HEK293T (cell line): ENCODE data around the gene PITRM1.

ENCODE experiments used
- CTCF ChIA-PET: fragments of 350-600 bp; formaldehyde crosslinking; extraction: SDS; loops from one replicate; lab custom pipeline; 2021; ENCODE audit warnings: antibody characterized with exemption, inconsistent platforms; lab: Yijun Ruan, JAX
- POLR2A ChIA-PET: fragments of 350-600 bp; formaldehyde crosslinking; extraction: SDS; loops from one replicate; lab custom pipeline; 2020; ENCODE audit warnings: antibody characterized with exemption, inconsistent platforms; lab: Yijun Ruan, JAX
- DNase-seq: peaks from one replicate; pipeline ENCODE4 v3.0.0; 2012; ENCODE audit warnings: mixed read lengths; ENCODE audit errors: extremely low spot score
- ARNT ChIP-seq: fragments of 450-650 bp; IDR thresholded peaks from 2 replicates; pipeline ENCODE4 v1.6.1; 2017; ENCODE audit warnings: mild to moderate bottlenecking
- BHLHE40 ChIP-seq: fragments of 450-650 bp; IDR thresholded peaks from 2 replicates; pipeline ENCODE4 v1.6.1; 2016; ENCODE audit warnings: mild to moderate bottlenecking, moderate library complexity, borderline replicate concordance
- CTBP1 ChIP-seq: fragments of 450-650 bp; IDR thresholded peaks from 2 replicates; pipeline ENCODE4 v1.6.1; 2016; ENCODE audit warnings: borderline replicate concordance
- ELF4 ChIP-seq: fragments of 450-650 bp; IDR thresholded peaks from 2 replicates; pipeline ENCODE4 v1.6.1; 2017; ENCODE audit warnings: antibody characterized with exemption
- FOXK2 ChIP-seq: fragments of 450-650 bp; IDR thresholded peaks from 2 replicates; pipeline ENCODE4 v1.6.1; 2016; ENCODE audit warnings: mild to moderate bottlenecking
- FOXM1 ChIP-seq: fragments of 450-650 bp; IDR thresholded peaks from 2 replicates; pipeline ENCODE4 v1.6.1; 2017; ENCODE audit warnings: mild to moderate bottlenecking, borderline replicate concordance
- HDGF ChIP-seq: fragments of 450-650 bp; IDR thresholded peaks from 2 replicates; pipeline ENCODE4 v1.6.1; 2017; ENCODE audit warnings: antibody characterized with exemption, borderline replicate concordance
- L3MBTL2 ChIP-seq: fragments of 450-650 bp; conservative IDR thresholded peaks from 2 replicates; pipeline ENCODE4 v1.6.1; 2016; ENCODE audit warnings: mild to moderate bottlenecking
- LEF1 ChIP-seq: fragments of 450-650 bp; IDR thresholded peaks from 2 replicates; pipeline ENCODE4 v1.6.1; 2017; ENCODE audit warnings: mild to moderate bottlenecking, borderline replicate concordance
- NFRKB ChIP-seq: fragments of 450-650 bp; IDR thresholded peaks from 2 replicates; pipeline ENCODE4 v1.6.1; 2016; ENCODE audit warnings: mild to moderate bottlenecking, moderate library complexity
- PKNOX1 ChIP-seq: fragments of 450-650 bp; IDR thresholded peaks from 2 replicates; pipeline ENCODE4 v1.6.1; 2016
- SP1 ChIP-seq: fragments of 450-650 bp; IDR thresholded peaks from 2 replicates; pipeline ENCODE4 v1.6.1; 2017
- SUZ12 ChIP-seq: fragments of 450-650 bp; IDR thresholded peaks from 2 replicates; pipeline ENCODE4 v1.6.1; 2016; ENCODE audit warnings: mild to moderate bottlenecking
- TARDBP ChIP-seq: fragments of 450-650 bp; IDR thresholded peaks from 2 replicates; pipeline ENCODE4 v1.6.1; 2016
- ZNF384 ChIP-seq: fragments of 450-650 bp; IDR thresholded peaks from 2 replicates; pipeline ENCODE4 v1.6.1; 2016

PITRM1 gene

GRCh38 chr10:3199488-3199887 is 26.9 kb upstream of the PITRM1 start:
- CTCF ChIA-PET: no interaction called here
- TF ChIP-seq BHLHE40 (no peak), ELF4 (no peak), NFRKB (no peak), L3MBTL2 (no peak), CTBP1 (no peak), SP1 (no peak), SUZ12 (no peak), FOXM1 (no peak), HDGF (no peak), TARDBP (no peak), ARNT (no peak)
- DNase-seq: no peak
- POLR2A ChIA-PET: no interaction called here

GRCh38 chr10:3198900-3199299 is 26.3 kb upstream of the PITRM1 start:
- ChIA-PET CTCF (interaction anchor here (2.9 kb wide), 1 partner anchor 24 kb away, joined by 16 read pairs; no protein-coding TSS in a partner anchor), POLR2A (no interaction called here)
- DNase-seq: no peak
- no peak for TF ChIP-seq ARNT
- TF ChIP-seq SUZ12: no peak
- no peak for TF ChIP-seq L3MBTL2
- TF ChIP-seq CTBP1: no peak
- no peak for TF ChIP-seq SP1
- TF ChIP-seq TARDBP: no peak
- no peak for TF ChIP-seq BHLHE40

DNA sequence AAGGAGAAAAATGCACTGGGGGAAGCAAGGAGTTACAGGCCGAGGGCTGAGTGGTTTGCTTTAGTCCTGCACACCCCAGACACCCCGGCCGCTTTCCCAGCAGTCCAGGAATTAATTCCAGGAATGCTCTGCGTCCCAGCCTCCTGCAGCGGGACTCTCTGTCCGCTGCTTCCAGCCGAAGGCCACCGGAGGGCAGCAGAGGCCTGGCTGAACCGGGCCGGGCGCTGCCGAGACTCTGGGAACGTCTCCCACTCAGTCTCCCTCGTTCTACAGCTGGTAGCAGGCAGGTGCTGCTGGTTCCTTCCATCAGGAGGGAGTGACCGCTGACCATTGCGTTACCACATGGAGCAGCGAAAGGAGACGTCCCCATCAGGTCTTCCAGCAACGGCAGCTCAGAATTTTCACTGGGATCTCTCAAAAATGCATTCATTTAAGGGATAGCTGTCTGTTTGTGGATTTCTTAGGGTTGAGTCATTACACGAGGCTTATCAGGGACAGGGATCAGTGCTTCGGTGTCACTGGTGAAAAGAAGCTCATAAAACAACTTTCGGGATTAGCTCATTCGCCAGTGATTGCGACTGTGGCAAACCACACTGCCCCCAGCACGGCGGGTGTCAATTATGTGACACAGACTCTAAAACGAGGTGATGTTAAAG is 24.9 kb upstream of the PITRM1 start:
- TF ChIP-seq L3MBTL2 (peak; percentile 53; the same call in 1 of the 2 replicates), PKNOX1 (peak; percentile 36; the same call in 1 of the 2 replicates), BHLHE40 (no peak)

DNA sequence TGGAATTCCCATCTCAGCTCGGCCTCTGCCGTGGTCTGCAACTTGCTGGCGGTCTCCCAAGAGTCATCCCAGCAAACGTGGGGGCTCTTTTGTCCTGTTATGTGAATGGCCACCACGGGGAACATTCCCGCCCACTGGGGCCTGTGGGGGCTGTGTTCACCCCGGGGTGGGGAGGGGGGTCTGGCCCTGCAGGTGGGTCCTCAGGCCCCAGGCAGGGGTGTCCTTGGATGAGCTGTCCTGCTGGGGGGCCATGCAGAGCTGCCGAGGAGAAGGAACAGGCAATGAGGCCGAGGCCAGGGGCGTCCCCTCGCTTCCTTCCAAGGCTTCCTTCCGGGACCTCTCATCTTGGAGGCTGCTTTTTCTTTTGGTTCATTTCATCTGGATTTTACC is 24.4 kb upstream of the PITRM1 start:
- TF ChIP-seq ELF4 (no peak), CTBP1 (no peak), FOXK2 (no peak), SUZ12 (no peak)
- POLR2A ChIA-PET: interaction anchor here (3.6 kb wide), 1 partner anchor 588 kb away, joined by 18 read pairs; the partner anchor contains the start of gene KLF6

More for the DNA sequence above, 24.9 kb upstream of the PITRM1 start:
- CTCF ChIA-PET: interaction anchor here (0.5 to 2.9 kb wide), 10 partner anchors 9 to 1618 kb away, joined by 3 to 16 read pairs (median 4); no protein-coding TSS in a partner anchor
- POLR2A ChIA-PET: interaction anchor here (0.6 to 3.6 kb wide), 6 partner anchors 25 to 587 kb away, joined by 3 to 18 read pairs (median 4); partner anchors contain the start of gene KLF6
- peak; percentile 87 for DNase-seq

GRCh38 chr10:3196482-3196881 is 23.9 kb upstream of the PITRM1 start:
- ChIA-PET POLR2A (interaction anchor here (3.6 kb wide), 1 partner anchor 588 kb away, joined by 18 read pairs; the partner anchor contains the start of gene KLF6), CTCF (interaction anchor here (1.1 to 2.9 kb wide), 3 partner anchors 13 to 77 kb away, joined by 3 to 16 read pairs (median 5); no protein-coding TSS in a partner anchor)
- TF ChIP-seq CTBP1 (no peak), FOXM1 (no peak), FOXK2 (no peak), ZNF384 (no peak), BHLHE40 (no peak), L3MBTL2 (no peak), ELF4 (no peak), NFRKB (no peak), SP1 (no peak), HDGF (no peak), TARDBP (no peak), PKNOX1 (no peak), SUZ12 (no peak), LEF1 (no peak)
- no peak for DNase-seq

More for the DNA sequence above, 24.4 kb upstream of the PITRM1 start:
- CTCF ChIA-PET: interaction anchor here (1.9 to 2.9 kb wide), 2 partner anchors 13 to 26 kb away, joined by 5 to 16 read pairs; no protein-coding TSS in a partner anchor
- DNase-seq: no peak

GRCh38 chr10:3195726-3196125 is 23.1 kb upstream of the PITRM1 start:
- ChIA-PET CTCF (interaction anchor here (0.6 to 1.1 kb wide), 2 partner anchors 78 to 1352 kb away, joined by 3 read pairs; no protein-coding TSS in a partner anchor), POLR2A (interaction anchor here (3.6 kb wide), 1 partner anchor 589 kb away, joined by 18 read pairs; the partner anchor contains the start of gene KLF6)
- no peak for DNase-seq
- TF ChIP-seq CTBP1: no peak
- no peak for TF ChIP-seq PKNOX1
- TF ChIP-seq SP1: no peak
- TF ChIP-seq ZNF384: no peak
- no peak for TF ChIP-seq BHLHE40
- no peak for TF ChIP-seq L3MBTL2
- TF ChIP-seq ARNT: no peak
- no peak for TF ChIP-seq HDGF
- TF ChIP-seq NFRKB: no peak
- TF ChIP-seq FOXM1: no peak
- no peak for TF ChIP-seq ELF4
